ENCODE data around the gene ARHGAP15.
"Not testable (repeated sequence)": the region's sequence is repeated elsewhere in the genome, so short reads cannot be mapped to it uniquely, and the experiment has no call there.

Gene ARHGAP15

GRCh38 chr2:143128681-143129580 is at the start of gene ARHGAP15:
ARHGAP15 (plus strand) TSS chr2:143129419.
- DNase-seq: peak; percentile 9

GRCh38 chr2:143081616-143082015 is 47.6 kb upstream of the ARHGAP15 start:
- no peak for DNase-seq

GRCh38 chr2:143083636-143084035 is 45.6 kb upstream of the ARHGAP15 start:
- no peak for DNase-seq

GRCh38 chr2:143084462-143084861 is 44.8 kb upstream of the ARHGAP15 start:
- DNase-seq: no peak

GRCh38 chr2:143085125-143085784 is 44.0 kb upstream of the ARHGAP15 start:
- DNase-seq: no peak

- DNase-seq: no peak
These were observed 42.2 kb upstream of the ARHGAP15 start for GRCh38 chr2:143087033-143087432.

- DNase-seq: no peak
These were observed 40.8 kb upstream of the ARHGAP15 start for GRCh38 chr2:143088388-143088787.

GRCh38 chr2:143089520-143089919 is 39.7 kb upstream of the ARHGAP15 start:
- DNase-seq: not testable (repeated sequence)

- DNase-seq: peak; percentile 68
These were observed 18.3 kb upstream of the ARHGAP15 start for GRCh38 chr2:143110758-143111428.

- DNase-seq: no peak
These were observed 12.0 kb upstream of the ARHGAP15 start for GRCh38 chr2:143117225-143117624.

GRCh38 chr2:143121079-143121478 is 8.1 kb upstream of the ARHGAP15 start:
- no peak for DNase-seq

GRCh38 chr2:143121957-143122356 is 7.3 kb upstream of the ARHGAP15 start:
- no peak for DNase-seq

- no peak for DNase-seq
These were observed 5.3 kb upstream of the ARHGAP15 start for GRCh38 chr2:143123911-143124310.

GRCh38 chr2:143124445-143124844 is 4.8 kb upstream of the ARHGAP15 start:
- no peak for DNase-seq

GRCh38 chr2:143125717-143126116 is 3.5 kb upstream of the ARHGAP15 start:
- DNase-seq: no peak

GRCh38 chr2:143132355-143132754 is 3.1 kb downstream of the ARHGAP15 start:
- no peak for DNase-seq

- no peak for DNase-seq
These were observed 4.6 kb downstream of the ARHGAP15 start for GRCh38 chr2:143133783-143134182.

GRCh38 chr2:143138292-143138691 is 9.1 kb downstream of the ARHGAP15 start:
- no peak for DNase-seq

GRCh38 chr2:143139835-143140393 is 10.7 kb downstream of the ARHGAP15 start:
- DNase-seq: no peak

- DNase-seq: no peak
These were observed 11.8 kb downstream of the ARHGAP15 start for GRCh38 chr2:143140864-143141661.

GRCh38 chr2:143142598-143142997 is 13.4 kb downstream of the ARHGAP15 start:
- DNase-seq: no peak

- DNase-seq: no peak
These were observed 15.7 kb downstream of the ARHGAP15 start for GRCh38 chr2:143144813-143145455.

Measured in midbrain (tissue), 1 donor.